Measurements from ENCODE around the gene B4GALT3.

Gene B4GALT3

DNA sequence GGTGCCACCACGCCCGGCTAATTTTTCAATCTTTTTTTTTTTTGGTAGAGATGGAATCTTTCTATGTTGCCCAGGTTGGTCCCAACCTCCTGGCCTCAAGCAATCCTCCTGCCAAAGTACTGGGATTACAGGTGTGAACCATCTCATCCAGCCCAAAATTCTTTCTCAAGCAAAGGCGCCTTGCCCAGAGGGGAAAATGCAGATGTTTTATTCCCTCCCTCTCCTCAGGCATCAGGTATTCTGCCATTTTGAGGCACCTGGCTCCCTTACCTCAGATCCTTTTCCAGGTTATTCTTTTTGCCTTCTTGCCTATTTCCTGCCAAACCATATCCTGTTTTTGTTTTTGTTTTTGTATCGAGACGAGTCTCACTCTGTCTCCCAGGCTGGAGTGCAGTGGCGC is 11.1 kb upstream of the B4GALT3 start:
- no peak for DNase-seq (ENCODE audit: low read depth in 2 of 3, low spot score in 2 of 3)

DNA sequence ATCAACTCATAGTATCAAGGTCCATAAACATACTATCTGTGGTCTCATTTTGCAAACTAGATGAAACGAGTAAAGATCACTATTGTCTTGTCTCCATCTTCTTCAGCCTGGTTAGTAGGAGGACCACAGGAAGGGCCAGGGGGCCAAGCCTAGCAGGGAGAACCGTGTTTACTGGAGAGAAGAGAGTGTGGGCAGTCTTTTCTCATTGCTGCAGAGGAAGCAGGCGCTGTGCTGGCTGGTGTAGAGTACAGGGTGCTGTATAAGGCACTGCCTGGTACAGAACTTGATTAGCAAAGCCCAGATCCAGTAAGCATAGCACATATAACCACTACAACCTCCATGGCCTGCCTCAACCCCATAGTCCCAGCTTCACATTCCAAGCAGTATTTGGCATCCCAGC is 10.0 kb upstream of the B4GALT3 start:
- no peak for DNase-seq (ENCODE audit: low read depth in 2 of 3, low spot score in 2 of 3)

DNA sequence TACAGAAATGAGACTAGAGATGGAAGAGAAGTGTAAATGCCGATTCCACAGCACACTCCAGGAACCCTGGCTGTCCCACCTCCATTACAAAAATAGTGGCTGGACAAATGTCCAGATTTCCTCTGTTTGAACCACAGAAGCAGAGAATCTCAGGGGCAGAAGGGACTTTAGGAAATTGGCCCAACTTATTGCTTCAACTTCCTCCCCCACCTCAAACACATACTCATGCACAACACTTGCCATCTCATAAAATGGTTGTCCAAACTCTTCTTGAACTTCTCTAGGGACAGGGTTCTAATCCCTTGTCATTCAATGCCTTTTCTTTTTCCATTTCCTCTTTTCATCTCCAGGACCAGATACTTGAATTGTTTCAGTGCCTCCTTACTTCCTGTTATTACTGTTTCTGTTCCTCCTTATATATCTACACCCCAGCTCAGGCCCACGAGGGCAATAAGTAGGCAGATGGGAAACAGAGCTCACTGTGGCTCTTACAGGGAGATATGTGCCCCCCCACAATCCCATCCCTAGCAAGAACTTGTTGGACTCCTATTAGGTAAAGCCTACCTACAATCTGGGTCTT is 8.5 kb upstream of the B4GALT3 start:
- no peak for DNase-seq (ENCODE audit: low read depth in 2 of 3, low spot score in 2 of 3)

DNA sequence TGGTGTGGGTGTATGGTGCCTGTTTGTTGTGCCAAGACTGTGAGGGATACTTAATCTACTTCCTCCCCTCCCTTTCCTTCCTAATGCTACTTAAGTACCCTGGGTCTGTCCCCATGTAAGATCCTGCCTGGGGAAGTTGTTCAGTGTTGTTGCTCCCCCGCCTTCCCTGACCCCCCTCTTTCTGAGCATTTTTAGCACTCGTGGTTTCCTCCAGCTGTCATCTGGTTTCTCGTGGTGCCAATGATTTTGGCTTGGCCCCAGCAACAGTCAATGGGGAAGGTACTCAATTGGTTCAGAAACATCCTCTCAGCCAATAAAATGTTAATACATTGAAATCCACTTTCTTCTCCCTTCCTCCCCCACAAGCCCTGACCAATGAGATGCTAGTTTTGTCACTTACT is 8.0 kb upstream of the B4GALT3 start:
- DNase-seq (ENCODE audit: low read depth in 2 of 3, low spot score in 2 of 3), result no peak

DNA sequence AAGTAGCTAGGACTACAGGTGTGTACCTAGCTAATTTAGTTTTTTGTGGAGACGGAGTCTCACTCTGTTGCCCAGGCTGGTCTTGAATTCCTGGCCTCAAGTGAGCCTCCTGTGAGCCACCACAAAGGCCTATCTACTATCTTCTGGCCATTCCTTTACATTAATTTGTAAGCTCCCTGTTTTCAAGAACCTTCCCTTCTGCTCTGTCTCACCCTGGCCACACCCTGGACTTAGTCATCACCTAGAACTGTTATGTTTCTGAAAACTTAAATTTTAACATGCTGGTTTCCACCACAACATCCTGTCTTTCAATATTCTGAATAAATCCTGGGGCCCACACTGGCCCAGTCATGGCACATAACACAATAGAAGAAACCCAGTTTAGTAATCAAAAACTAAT is 4.9 kb upstream of the B4GALT3 start:
- no peak for DNase-seq (ENCODE audit: low read depth in 2 of 3, low spot score in 2 of 3)

DNA sequence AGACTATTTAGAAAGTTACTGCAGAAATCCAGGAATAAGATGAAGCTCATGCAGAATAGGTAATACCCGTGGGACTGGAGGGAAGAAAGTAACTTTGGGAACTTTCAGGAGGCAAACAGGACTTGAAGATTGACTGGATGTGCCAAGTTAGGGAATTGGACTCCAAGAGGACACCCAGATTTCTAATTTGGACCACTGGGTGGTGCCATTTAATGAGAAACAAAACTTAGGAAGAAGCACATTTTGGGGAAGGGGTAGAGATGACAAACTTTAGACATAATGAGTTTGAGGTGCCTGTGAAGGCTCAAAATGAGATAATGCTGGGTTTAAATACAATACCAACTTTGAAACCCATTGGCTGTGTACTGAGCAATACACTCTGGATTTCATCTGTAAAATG is 3.3 kb upstream of the B4GALT3 start:
- no peak for DNase-seq (ENCODE audit: low read depth in 2 of 3, low spot score in 2 of 3)

DNA sequence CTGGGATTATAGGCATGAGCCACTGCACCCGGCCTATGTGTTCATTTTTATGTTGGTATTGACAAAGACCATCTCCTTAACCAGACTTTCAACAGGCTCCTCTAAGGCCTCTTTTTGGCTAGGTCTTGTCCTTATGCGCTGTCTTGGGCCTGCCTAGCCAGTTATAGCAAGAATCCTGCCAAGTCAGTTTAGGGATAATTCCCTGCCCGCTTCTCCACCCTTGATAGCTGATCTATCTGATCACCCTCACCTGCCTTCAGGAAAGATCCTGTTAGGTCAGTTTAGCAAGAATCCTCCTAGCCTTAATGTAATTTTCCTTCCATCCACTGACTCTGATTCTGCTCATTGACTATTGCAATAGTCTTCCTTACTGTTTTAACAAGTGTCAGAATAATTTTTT is 2.4 kb upstream of the B4GALT3 start:
- no peak for DNase-seq (ENCODE audit: low read depth in 2 of 3, low spot score in 2 of 3)

DNA sequence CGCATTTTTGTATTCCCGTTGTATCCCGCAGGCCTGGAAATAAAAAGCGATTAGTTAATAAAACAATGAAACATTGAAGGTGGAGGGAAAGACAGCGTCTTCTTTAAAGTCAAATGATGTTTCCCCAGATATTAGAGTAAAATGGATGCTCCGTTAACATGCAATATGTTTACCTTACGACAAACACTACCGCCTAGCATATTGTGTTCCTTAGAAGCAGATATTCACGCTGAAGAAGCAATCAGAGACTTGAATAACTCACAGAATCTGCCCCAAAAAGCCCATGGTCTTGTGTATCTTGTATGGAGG is 583 bp upstream of the B4GALT3 start:
- no peak for DNase-seq (ENCODE audit: low read depth in 2 of 3, low spot score in 2 of 3)

DNA sequence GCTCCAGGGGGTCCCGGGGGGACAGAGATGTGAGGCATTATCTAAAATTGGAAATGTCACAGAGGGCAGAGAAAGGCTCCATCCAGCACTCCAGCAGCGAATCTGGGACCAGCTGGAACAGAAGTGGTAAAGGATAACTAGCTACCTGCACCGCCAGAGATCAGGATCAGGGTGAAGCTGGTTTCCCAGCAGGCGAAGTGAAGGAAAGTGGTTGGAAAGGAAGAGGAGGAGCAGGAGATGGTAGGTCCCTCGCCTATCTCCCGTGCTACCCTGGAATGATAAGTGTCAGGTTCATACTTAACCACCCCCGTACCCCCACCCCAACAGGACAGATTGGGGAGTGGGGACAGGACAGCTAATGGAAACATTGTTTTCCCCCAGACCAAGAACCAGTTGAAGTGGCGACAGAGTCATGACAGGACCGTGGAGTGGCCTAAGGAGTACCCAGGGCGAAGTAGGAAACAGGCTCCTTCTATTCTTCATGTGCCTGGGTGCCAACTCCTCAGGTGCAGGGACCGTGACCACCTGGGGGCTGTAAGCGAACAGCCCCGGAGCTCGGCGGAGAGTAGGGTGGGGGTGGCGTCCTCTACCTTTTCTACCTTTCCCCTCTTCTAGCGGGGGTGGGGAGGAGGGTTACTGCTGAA is 717 bp downstream of the B4GALT3 start:
- no peak for DNase-seq (ENCODE audit: low read depth in 2 of 3, low spot score in 2 of 3)

DNA sequence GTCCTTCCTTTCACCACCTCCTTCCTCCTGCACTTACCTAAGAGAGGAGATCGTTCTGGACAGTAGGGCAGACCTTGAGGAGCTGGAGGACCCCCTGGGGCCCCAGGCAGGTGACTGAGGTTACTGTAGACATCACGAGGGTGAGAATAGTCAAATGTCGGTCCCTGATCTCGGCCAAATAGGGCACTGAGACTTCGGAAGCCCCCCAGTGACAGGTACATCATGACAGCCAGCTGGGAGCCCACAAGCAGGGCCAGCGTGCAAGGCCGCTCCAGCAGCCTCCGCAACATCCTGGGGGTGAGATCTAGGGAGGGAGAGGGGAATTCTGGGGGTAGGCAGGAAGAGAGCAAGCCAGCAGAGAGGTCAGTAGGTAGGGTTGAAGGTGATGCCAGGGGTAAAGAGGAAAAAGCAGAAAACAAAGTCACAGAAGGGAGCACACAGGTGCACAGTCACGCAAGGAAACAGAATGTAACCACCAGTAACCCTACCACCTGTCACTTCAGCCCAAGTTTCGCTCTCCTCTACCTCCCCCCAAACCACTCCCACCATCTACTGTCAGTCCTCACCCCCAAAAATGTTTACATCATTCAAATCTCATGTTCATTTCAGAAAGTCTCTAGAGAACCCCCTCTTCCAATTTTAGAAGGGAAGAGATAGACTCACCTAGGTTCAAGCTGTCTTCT is 1.4 kb downstream of the B4GALT3 start:
- DNase-seq (ENCODE audit: low read depth in 2 of 3, low spot score in 2 of 3), result no peak

DNA sequence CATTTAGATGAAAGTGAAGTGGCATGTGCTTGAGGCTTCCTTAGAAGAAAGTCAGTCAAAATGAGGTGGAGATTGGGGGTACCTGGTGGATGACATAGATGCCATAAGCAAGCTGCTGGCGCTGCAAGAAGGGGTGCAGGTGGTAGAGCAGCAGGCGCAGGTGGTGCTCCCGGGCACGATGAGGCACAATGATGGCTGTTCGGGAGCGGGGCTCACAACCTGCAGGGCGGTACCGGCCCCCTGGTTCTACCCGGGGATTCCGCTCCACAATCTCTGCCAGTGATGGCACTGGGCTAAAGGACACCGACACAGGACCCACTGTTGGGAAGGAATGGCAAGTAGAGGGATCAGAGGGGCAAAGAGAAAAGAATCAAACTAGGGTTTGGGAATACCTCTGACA is 2.4 kb downstream of the B4GALT3 start:
- no peak for DNase-seq (ENCODE audit: low read depth in 2 of 3, low spot score in 2 of 3)

DNA sequence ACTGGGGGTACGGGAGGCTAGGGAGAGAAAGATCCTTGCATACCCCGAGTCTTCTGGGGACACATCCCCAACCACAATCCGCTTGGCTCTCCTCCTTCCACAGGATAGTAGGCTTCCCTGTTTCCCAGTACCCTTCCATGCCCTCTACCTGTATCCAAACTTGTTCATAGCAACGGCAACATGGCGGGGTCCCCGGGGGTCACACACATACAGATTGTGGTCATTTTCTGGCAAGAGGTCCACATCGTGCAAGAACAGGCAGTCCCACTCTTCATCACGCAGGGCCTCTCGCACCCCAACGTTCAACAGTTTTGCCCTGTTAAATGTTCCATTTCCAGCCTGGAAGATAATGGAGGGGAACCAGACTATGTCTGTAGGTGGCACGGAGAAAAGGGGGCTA is 3.6 kb downstream of the B4GALT3 start:
- DNase-seq (ENCODE audit: low read depth in 2 of 3, low spot score in 2 of 3), result no peak

DNA sequence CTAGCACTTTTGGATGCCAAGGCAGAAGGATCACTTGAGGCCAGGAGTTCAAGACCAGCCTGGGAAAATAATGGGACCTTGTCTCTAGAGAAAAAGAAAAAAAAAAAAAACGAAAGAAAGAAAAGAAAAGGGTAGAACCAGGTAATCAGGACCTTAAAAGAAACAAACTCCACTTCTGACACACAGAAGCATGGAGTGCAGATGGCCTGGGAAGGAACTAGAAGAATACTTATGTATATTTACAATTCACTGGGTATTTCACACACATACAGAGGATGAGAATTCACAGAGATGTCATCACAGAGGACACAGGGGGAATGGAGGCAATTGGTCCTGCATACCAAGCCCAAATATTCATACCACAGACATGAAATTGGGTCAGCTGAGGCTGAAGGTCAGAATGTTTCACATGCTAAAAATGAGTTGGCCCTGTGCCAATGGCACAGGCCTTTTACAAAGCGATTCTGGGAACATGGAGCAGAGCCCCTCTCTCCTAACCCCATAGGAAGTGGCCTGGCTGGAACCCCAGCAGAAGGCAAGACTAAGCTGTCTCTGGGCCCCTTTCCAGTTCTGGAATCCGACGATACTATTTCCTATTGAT is 4.4 kb downstream of the B4GALT3 start:
- no peak for DNase-seq (ENCODE audit: low read depth in 2 of 3, low spot score in 2 of 3)

DNA sequence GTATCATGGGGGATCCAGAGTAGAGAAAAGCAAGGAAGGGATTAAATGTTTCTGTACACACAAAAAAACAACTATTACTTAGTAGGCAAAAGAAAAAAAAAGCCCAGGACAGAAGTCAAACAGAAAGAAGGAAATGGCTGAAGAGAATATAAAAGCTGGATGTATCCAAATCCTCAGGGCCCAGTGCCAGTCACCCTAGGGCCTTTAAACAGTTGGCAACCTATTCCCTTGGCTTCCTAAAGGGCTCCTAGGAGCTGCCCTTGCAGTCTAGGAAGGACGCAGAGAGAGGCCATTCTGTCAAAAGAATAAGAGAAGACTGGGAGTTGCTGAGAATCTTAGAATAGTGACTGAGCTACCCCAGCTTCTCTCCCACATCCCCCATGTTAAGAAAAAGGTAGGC is 5.0 kb downstream of the B4GALT3 start:
- DNase-seq (ENCODE audit: low read depth in 2 of 3, low spot score in 2 of 3), result no peak

DNA sequence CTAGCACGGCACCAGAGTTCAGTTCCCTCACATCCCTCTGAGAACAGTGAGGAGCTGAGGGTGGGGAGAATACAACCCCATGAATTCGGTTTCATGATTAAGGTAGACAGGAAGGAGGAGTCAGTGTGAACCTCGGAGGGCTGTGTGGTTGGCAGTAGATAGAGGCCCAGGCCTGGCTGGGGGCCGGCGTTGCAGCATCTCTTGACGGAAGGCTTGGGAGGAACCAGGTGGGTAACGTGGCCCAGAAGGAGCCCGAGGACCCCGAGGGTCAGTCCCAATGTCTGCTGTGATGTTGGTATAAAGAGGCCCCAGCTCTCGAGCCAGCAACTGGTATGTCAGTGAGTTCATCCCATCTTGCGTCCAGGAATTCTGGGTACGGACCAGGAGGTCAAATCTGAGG is 5.6 kb downstream of the B4GALT3 start:
- DNase-seq (ENCODE audit: low read depth in 2 of 3, low spot score in 2 of 3), result no peak

DNA sequence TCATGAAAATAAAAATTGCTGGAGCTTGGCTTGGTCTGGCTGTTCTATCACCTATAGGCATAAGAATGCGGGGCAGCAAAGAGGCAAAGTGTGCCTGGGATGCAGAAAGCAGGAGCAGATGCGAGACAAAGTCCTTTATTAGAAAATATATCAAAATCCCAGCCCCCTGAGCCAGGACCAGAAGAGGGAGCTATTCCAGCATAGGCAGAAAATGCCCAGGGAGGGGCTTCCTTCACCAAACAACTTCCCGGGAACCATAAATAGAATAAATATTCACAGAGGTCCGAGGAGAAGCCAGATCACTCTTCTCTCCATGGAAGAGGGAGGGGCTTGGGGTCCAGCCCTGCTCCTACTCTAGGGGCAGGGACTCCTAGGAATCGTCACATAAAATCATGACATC is 6.1 kb downstream of the B4GALT3 start:
- DNase-seq (ENCODE audit: low read depth in 2 of 3, low spot score in 2 of 3), result no peak

DNA sequence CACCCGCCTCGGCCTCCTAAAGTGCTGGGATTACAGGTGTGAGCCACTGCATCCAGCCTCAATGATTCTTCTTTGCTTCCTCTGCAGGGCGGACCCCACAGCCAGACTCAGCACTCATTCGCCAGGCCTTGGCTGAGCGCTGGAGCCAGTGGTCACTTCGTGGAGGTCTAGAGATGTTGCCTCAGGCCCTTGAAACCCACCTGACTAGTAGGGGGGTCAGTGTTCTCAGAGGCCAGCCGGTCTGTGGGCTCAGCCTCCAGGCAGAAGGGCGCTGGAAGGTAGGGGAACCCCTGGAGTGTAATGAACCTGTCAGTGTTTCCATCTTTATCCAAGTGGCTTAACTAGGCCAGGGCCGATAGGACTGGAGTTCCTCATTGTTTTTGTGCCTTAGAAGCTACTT is 8.4 kb downstream of the B4GALT3 start:
- DNase-seq (ENCODE audit: low read depth in 2 of 3, low spot score in 2 of 3), result no peak

DNA sequence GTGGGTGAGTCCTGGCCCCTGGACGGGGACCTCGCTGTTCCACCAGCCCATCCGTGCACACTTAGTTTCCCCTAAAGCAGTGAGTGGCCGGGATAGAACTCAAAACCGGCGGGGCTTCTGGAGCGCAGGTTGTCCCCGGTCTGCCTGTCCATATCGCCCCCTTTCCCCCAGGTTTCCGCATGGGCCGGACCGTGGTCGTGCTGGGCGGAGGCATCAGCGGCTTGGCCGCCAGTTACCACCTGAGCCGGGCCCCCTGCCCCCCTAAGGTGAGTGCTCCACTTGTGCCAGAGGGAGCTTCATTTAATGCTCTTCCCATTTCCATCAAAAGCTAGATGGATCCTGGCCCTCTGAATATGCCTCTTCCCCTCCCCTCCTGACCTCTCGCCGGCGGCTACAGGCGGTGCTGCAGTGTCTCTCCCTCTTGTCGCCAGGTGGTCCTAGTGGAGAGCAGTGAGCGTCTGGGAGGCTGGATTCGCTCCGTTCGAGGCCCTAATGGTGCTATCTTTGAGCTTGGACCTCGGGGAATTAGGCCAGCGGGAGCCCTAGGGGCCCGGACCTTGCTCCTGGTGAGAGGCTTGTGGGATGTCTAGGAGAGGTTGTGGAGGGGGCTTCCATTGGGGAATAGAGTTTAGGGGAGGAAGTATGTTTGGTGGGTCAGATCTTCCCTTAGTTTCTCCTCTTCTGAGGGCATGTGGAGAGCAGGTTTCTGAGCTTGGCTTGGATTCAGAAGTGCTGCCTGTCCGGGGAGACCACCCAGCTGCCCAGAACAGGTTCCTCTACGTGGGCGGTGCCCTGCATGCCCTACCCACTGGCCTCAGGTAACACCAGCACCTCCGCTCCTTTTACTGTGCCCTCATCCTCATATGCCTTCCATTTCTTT is 10.4 kb downstream of the B4GALT3 start:
- DNase-seq (ENCODE audit: low read depth in 2 of 3, low spot score in 2 of 3), result no peak

DNA sequence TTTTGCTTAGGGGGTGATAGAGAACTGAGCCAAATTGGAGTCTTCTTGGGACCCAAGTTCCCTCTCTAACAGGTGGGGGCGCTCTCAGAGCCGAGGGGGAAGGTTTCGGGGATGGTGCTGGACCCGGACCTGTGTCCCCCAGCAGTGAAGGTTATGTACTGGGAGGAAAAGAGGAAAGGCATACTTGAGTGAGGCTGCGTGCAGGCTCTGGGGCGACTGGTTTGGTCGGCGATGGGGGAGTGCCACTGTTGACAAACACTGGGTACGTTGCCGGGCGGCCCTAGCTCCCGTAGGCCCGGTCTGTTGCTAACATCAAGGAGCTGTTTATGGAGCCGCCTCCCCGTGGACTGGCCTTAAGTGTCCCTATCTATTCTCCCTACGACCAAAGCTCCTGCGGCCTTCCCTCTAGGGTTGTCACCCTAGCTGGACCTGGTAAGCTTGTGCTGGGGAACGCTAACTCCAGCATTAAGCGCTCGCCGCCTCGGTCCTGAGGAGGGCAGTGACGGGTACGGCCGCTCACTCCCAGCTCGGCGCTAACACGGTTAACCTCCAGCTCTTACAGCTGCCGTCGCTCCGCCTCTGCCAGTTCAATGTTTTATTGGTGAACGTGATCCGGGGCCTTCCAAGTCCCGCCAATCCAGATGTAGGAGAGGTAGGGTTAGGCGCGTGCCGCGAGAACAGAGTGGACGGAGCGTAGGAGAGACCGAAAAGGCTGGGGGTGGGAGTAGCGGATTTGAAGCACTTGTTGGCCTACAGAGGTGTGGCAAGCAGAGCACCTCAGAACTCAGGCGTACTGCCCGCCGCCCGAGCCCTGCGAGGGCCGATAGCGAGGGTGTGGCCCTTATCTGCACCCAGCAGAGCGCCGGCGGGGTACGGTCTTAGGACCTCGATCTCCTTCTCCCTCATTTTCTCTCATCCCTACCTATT is 11.3 kb downstream of the B4GALT3 start, which contains the start of gene PPOX:
Gene PPOX, plus strand, starts transcription at position 685 of the 927 bp plus-strand sequence. CDS start 422 bp downstream, outside the sequence.
- DNase-seq (ENCODE audit: low read depth in 2 of 3, low spot score in 2 of 3), result peak; percentile 77 to 82 (median 78)

DNA sequence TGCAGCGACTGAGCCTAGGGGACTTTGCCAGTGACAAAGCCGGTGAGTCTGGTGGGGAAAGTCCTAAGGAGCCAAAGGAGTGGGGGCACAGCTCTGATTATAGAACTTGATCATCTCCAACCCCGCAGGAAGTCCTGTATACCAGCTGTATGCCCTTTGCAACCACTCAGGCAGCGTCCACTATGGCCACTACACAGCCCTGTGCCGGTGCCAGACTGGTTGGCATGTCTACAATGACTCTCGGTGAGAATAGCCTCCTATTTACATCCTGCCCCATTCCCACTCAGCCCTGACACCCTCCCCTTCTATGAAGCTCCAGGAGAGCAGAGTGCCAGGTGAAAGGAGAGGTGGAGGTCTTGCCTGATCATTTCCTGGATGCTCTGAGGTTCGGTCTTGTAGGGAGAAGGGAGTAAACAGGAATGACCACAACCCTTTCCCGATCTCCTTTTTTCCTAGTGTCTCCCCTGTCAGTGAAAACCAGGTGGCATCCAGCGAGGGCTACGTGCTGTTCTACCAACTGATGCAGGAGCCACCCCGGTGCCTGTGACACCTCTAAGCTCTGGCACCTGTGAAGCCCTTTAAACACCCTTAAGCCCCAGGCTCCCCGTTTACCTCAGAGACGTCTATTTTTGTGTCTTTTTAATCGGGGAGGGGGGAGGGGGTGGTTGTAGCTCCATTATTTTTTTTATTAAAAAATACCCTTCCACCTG is 12.3 kb downstream of the B4GALT3 start:
- DNase-seq (ENCODE audit: low read depth in 2 of 3, low spot score in 2 of 3), result no peak
